Peyer's patch (tissue), 4 donors: ENCODE measurements around the gene TMED8.

Source experiments
- POLR2A ChIP-seq, 2 donors: fragments of 450-650 bp; IDR thresholded peaks; one replicate each; pipeline ENCODE4 v1.5.1; 2017; ENCODE audit warnings: antibody characterized with exemption in 2 of 2, mild to moderate bottlenecking in 2 of 2, moderate library complexity in 2 of 2
- TF ChIP-seq, protein P1 (sequence below), 6 experiments: fragments of 450-650 bp in 4 of 6; fragments of 200-600 bp in 2 of 6; sonication (generic) in 1 of 6; IDR thresholded peaks; one replicate each; pipeline ENCODE4 v1.5.1; 2017 to 2019; ENCODE audit warnings: antibody characterized with exemption in 6 of 6, mild to moderate bottlenecking in 3 of 6, moderate library complexity in 1 of 6

DNA sequence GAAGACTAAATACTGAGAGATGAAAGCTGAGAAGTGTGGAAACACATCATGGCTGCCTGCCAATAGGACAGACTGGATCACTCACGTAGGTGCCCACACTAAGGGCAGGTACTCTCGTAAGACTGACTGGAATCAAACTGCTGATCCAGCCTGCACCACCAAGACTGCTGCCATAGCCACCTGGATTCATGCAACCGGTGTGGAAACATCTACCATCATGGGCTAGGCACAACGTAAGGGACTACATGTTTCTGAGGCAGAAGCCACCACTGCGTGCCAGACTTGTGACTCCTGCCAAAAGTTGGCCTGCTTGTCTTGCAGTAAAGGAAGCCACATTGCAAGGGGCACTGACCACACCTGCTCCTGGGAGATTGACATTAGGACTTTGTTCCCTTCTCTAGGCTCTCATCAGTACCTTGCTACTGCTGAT is 60.0 kb downstream of the TMED8 start:
- no peak for TF ChIP-seq POLR2A (IDR thresholded peaks at IDR 0.05)
- TF ChIP-seq, protein P1, sequence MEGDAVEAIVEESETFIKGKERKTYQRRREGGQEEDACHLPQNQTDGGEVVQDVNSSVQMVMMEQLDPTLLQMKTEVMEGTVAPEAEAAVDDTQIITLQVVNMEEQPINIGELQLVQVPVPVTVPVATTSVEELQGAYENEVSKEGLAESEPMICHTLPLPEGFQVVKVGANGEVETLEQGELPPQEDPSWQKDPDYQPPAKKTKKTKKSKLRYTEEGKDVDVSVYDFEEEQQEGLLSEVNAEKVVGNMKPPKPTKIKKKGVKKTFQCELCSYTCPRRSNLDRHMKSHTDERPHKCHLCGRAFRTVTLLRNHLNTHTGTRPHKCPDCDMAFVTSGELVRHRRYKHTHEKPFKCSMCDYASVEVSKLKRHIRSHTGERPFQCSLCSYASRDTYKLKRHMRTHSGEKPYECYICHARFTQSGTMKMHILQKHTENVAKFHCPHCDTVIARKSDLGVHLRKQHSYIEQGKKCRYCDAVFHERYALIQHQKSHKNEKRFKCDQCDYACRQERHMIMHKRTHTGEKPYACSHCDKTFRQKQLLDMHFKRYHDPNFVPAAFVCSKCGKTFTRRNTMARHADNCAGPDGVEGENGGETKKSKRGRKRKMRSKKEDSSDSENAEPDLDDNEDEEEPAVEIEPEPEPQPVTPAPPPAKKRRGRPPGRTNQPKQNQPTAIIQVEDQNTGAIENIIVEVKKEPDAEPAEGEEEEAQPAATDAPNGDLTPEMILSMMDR (IDR thresholded peaks at IDR 0.05), result no peak
